CD4-positive, alpha-beta T cell (primary cell): ENCODE measurements around the gene SLC6A18. TPM values are rescaled to one million over a fixed set of nuclear protein-coding genes. Genes with fewer than 3 reads are reported as not detected.
"Not testable (repeated sequence)": the region's sequence is repeated elsewhere in the genome, so short reads cannot be mapped to it uniquely, and the experiment has no call there.

ENCODE experiments used
- ATAC-seq: fragments of 200-7000 bp; cut with Tn5 transposase; one replicate; pipeline ENCODE4 v1.10.0; 2022; ENCODE audit warnings: mild to moderate bottlenecking; ENCODE audit not compliant: poor library complexity
- CTCF ChIA-PET: fragments of 350-600 bp; sonication (Branson Sonifier 250); formaldehyde crosslinking; loops from one replicate; lab custom pipeline; 2021; ENCODE audit warnings: antibody characterized with exemption, inconsistent platforms; lab: Charles Lee
- POLR2A ChIA-PET: fragments of 350-600 bp; sonication (Branson Sonifier 250); formaldehyde crosslinking; loops from one replicate; lab custom pipeline; 2021; ENCODE audit warnings: antibody characterized with exemption, inconsistent platforms; lab: Charles Lee
- DNase-seq, 14 experiments: peaks; one replicate each; pipeline ENCODE4 v3.0.0-alpha.2; 2013 to 2020; ENCODE audit warnings: mixed read lengths in 2 of 14
- H3K27ac ChIP-seq, 2 donors: one replicate each; pipeline versions ENCODE4 v1.5.1 to v1.7.0; 2013; ENCODE audit warnings: low read length in 2 of 2, low read depth in 1 of 2, mild to moderate bottlenecking in 1 of 2
- H3K27me3 ChIP-seq, 2 experiments: 1 replicate in 1 of 2; 2 replicates in 1 of 2; pipeline versions ENCODE4 v1.6.1 to v1.7.0; 2013; ENCODE audit warnings: low read length in 2 of 2, control low read depth in 1 of 2, mild to moderate bottlenecking in 1 of 2, moderate library complexity in 1 of 2; ENCODE audit not compliant: insufficient read depth in 2 of 2, control insufficient read depth in 1 of 2
- H3K36me3 ChIP-seq: one replicate; pipeline ENCODE4 v1.6.1; 2013; ENCODE audit warnings: low read length, control low read depth; ENCODE audit not compliant: insufficient read depth
- H3K4me1 ChIP-seq: one replicate; pipeline ENCODE4 v1.6.1; 2013; ENCODE audit warnings: low read length, control low read depth; ENCODE audit not compliant: insufficient read depth
- H3K4me3 ChIP-seq: one replicate; pipeline ENCODE4 v1.5.1; 2013; ENCODE audit warnings: mild to moderate bottlenecking, low read length, moderate library complexity
- H3K9me3 ChIP-seq, 2 experiments: 1 replicate in 1 of 2; 2 replicates in 1 of 2; pipeline versions ENCODE4 v1.6.1 to v1.7.0; 2013; ENCODE audit warnings: low read length in 2 of 2, mild to moderate bottlenecking in 2 of 2, control low read depth in 1 of 2, moderate library complexity in 1 of 2; ENCODE audit not compliant: control insufficient read depth in 1 of 2, insufficient read depth in 1 of 2
- H3K27ac Mint-ChIP-seq: one replicate; pipeline ENCODE4 v1.8.0; 2020; ENCODE audit warnings: mixed read lengths
- H3K27me3 Mint-ChIP-seq: one replicate; pipeline ENCODE4 v1.8.0; 2021; ENCODE audit warnings: mixed read lengths
- H3K36me3 Mint-ChIP-seq: one replicate; pipeline ENCODE4 v1.8.0; 2021; ENCODE audit warnings: low read depth, mixed read lengths
- H3K4me1 Mint-ChIP-seq: one replicate; pipeline ENCODE4 v1.8.0; 2021; ENCODE audit warnings: low read depth, mixed read lengths
- H3K4me3 Mint-ChIP-seq: one replicate; pipeline ENCODE4 v1.8.0; 2020; ENCODE audit warnings: mild to moderate bottlenecking, mixed read lengths
- H3K9me3 Mint-ChIP-seq: one replicate; pipeline ENCODE4 v1.8.0; 2020; ENCODE audit warnings: mixed read lengths
- intact Hi-C, 2 experiments: fragments of 100-400 bp; cut with DNase I in 1 of 2; cut with micrococcal nuclease in 1 of 2; formaldehyde crosslinking; loops; one replicate each; pipeline versions ENCODE4 v1.15.1 to v1.9.0; 2023 to 2025; cut with DNase I, micrococcal nuclease
- total RNA-seq, 174 experiments: library from RNA in 2 of 174; stranded (reverse) in 2 of 174; gene quantifications; one replicate each; pipeline ENCODE4 v1.2.3 and lab custom pipeline; 2021 to 2026
- TF ChIP-seq, protein P1 (sequence below): fragments of 200-600 bp; IDR thresholded peaks from one replicate; pipeline ENCODE4 v1.8.0; 2022; ENCODE audit warnings: antibody characterized with exemption, mild to moderate bottlenecking

Gene SLC6A18
- total RNA-seq, 2 experiments from 2014 or later = not detected

DNA sequence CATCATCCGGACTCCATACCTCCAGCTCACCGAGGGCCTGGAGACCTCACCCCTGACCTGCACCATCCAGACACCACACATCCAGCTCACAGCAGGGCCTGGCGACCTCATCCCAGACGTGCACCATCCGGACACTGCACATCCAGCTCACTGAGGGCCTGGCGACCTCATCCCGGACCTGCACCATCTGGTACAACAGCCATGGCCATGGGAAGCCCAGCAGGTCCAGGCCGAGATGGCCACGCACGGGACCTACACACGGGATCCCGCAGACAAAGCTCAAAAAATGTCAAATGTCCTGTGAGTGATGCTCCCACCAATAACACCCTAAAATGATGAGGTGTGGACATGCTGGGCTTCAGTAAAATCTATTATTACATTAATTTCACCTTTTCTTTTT, 60.0 kb downstream of the SLC6A18 start:
- H3K36me3 Mint-ChIP-seq = no peaks in the 10 kb centered on the region

DNA sequence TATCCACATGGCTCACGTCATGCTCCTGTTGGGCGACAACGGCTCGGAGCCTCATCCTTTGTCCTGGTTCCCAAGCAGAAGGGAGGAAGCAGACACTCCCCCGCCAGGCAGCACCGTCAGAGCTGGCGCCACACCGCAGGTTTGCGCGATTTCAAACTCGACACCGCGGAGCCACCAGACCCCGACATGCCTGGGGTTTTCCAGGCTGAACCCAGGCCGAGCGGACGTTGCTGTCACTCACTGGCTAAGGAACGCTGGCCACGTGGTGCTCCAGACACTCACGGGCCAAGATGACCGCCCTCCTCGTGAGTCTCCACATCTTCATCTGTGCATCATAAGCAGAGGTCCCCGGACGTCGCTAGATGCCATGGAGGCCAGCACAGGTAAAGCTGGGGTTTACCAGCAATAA, 60.7 kb downstream of the SLC6A18 start:
- Histone ChIP-seq H3K36me3 (no peaks in the 10 kb centered on the region), H3K4me3 (no peak overlapping the region), H3K9me3 (peaks cover 0 to 11% of the 10 kb centered on the region in 2 experiments), H3K27me3 (no peaks in the 10 kb centered on the region), H3K27ac (no peak overlapping the region), H3K4me1 (no peaks in the 10 kb centered on the region)
- DNase-seq (no peak), ATAC-seq (no peak)
- Mint-ChIP-seq H3K4me3 (no peak overlapping the region), H3K9me3 (no peaks in the 10 kb centered on the region), H3K4me1 (no peaks in the 10 kb centered on the region), H3K36me3 (no peaks in the 10 kb centered on the region), H3K27me3 (no peaks in the 10 kb centered on the region), H3K27ac (no peak overlapping the region)
- ChIA-PET CTCF (no interaction called here), POLR2A (interaction anchor here (1.1 kb wide), 1 partner anchor 100 kb away, joined by 3 read pairs; no protein-coding TSS in a partner anchor)
- intact Hi-C loops = no loop called here
- TF ChIP-seq, protein P1, sequence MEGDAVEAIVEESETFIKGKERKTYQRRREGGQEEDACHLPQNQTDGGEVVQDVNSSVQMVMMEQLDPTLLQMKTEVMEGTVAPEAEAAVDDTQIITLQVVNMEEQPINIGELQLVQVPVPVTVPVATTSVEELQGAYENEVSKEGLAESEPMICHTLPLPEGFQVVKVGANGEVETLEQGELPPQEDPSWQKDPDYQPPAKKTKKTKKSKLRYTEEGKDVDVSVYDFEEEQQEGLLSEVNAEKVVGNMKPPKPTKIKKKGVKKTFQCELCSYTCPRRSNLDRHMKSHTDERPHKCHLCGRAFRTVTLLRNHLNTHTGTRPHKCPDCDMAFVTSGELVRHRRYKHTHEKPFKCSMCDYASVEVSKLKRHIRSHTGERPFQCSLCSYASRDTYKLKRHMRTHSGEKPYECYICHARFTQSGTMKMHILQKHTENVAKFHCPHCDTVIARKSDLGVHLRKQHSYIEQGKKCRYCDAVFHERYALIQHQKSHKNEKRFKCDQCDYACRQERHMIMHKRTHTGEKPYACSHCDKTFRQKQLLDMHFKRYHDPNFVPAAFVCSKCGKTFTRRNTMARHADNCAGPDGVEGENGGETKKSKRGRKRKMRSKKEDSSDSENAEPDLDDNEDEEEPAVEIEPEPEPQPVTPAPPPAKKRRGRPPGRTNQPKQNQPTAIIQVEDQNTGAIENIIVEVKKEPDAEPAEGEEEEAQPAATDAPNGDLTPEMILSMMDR = no peak

More for the DNA sequence above, 60.0 kb downstream of the SLC6A18 start:
- no peaks in the 10 kb centered on the region for H3K4me1 Mint-ChIP-seq
- no peaks in the 10 kb centered on the region for H3K36me3 ChIP-seq
- H3K27me3 Mint-ChIP-seq = no peaks in the 10 kb centered on the region
- ChIA-PET POLR2A (interaction anchor here (1.1 kb wide), 1 partner anchor 100 kb away, joined by 3 read pairs; no protein-coding TSS in a partner anchor), CTCF (interaction anchor here (0.7 kb wide), 1 partner anchor 360 kb away, joined by 3 read pairs; no protein-coding TSS in a partner anchor)
- H3K27ac Mint-ChIP-seq = no peak overlapping the region
- H3K4me3 Mint-ChIP-seq = no peak overlapping the region
- no peak for ATAC-seq
- intact Hi-C loops = no loop called here
- H3K4me1 ChIP-seq = no peaks in the 10 kb centered on the region
- TF ChIP-seq, protein P1 = no peak
- no peak overlapping the region for H3K27ac ChIP-seq
- no peaks in the 10 kb centered on the region for H3K27me3 ChIP-seq
- no peak for DNase-seq
- no peak overlapping the region for H3K4me3 ChIP-seq
- H3K9me3 Mint-ChIP-seq = no peaks in the 10 kb centered on the region
- peaks cover 0 to 12% of the 10 kb centered on the region in 2 experiments for H3K9me3 ChIP-seq

DNA sequence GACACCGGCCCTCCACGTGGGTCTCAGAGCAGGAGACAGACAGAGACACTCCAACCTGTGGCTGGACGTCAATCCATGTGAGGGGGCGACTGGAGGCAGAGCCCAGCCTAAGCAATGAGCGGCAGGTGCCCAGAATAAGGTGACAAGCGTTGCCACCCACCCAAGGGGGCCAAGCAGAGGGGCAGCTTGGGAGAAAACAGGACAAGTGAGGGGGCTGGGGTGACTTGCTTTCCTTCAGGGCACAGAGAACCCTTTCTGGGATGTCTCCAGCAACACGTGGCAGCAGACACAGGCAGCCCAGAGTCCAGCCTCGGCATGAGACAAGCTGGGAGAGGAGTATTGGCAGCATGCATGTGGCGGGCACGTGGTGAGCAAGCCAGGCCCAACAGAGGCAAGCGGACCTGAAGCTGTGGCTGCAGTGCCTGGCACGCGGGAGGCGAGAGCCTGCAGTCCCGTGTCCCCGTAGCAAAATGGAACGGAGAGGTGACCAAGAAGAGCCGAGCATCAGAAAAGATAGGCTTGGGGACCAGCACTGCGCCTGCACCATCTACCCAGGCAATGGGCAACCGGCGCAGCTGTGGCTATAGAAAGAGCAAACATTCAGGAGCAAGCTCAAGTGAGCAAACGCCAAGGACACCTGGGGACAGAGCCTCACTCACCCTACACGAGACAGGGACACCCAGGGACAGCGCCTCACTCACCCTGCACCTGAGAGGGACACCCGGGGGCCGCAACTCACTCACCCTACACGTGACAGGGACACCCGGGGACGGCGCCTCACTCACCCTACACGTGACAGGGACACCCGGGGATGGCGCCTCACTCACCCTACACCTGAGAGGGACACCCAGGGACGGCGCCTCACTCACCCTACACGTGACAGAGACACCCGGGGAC, 63.5 kb downstream of the SLC6A18 start:
- ChIA-PET CTCF (no interaction called here), POLR2A (no interaction called here)
- Mint-ChIP-seq H3K27me3 (no peaks in the 10 kb centered on the region), H3K27ac (no peak overlapping the region), H3K9me3 (no peaks in the 10 kb centered on the region), H3K36me3 (no peaks in the 10 kb centered on the region), H3K4me1 (no peaks in the 10 kb centered on the region), H3K4me3 (no peak overlapping the region)
- Histone ChIP-seq H3K4me1 (peaks cover 7% of the 10 kb centered on the region), H3K36me3 (no peaks in the 10 kb centered on the region), H3K27ac (no peak overlapping the region), H3K4me3 (no peak overlapping the region), H3K27me3 (no peaks in the 10 kb centered on the region), H3K9me3 (peaks cover 0 to 11% of the 10 kb centered on the region in 2 experiments)
- TF ChIP-seq, protein P1 = no peak
- DNase-seq (no peak), ATAC-seq (no peak)
- intact Hi-C loops = no loop called here

DNA sequence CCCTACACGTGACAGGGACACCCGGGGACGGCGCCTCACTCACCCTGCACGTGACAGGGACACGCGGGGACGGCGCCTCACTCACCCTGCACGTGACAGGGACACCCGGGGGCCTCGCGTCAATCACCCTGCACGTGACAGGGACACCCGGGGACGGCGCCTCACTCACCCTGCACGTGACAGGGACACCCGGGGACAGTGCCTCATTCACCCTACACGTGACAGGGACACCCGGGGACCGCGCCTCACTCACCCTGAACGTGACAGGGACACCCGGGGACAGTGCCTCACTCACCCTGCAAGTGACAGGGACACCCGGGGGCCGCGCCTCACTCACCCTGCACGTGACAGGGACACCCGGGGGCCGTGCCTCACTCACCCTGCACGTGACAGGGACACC, 64.4 kb downstream of the SLC6A18 start:
- Histone ChIP-seq H3K4me1 (peaks cover 16% of the 10 kb centered on the region), H3K9me3 (peaks cover 0 to 11% of the 10 kb centered on the region in 2 experiments)
- H3K27ac ChIP-seq, H3K4me3 Mint-ChIP-seq, H3K27me3 Mint-ChIP-seq, H3K36me3 ChIP-seq, H3K27ac Mint-ChIP-seq, ATAC-seq, H3K36me3 Mint-ChIP-seq, CTCF ChIA-PET, DNase-seq, H3K4me1 Mint-ChIP-seq, POLR2A ChIA-PET, H3K27me3 ChIP-seq, H3K4me3 ChIP-seq, H3K9me3 Mint-ChIP-seq, intact Hi-C loops: not testable (repeated sequence)

DNA sequence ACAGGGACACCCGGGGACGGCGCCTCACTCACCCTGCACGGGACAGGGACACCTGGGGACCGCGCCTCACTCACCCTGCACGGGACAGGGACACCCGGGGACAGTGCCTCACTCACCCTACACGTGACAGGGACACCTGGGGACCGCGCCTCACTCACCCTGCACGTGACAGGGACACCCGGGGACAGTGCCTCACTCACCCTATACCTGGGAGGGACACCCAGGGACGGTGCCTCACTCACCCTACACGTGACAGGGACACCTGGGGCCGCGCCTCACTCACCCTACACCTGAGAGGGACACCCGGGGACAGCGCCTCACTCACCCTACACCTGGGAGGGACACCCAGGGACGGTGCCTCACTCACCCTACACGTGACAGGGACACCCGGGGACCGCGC, 65.8 kb downstream of the SLC6A18 start:
- ATAC-seq, H3K27me3 ChIP-seq, H3K4me3 ChIP-seq, H3K4me3 Mint-ChIP-seq, H3K9me3 Mint-ChIP-seq, H3K27ac Mint-ChIP-seq, H3K36me3 ChIP-seq, CTCF ChIA-PET, H3K36me3 Mint-ChIP-seq, POLR2A ChIA-PET, DNase-seq, H3K27ac ChIP-seq, H3K27me3 Mint-ChIP-seq, H3K4me1 Mint-ChIP-seq: not testable (repeated sequence)
- intact Hi-C loops = loop anchor here in 1 of 2 experiments (10.0 kb wide), 1 partner anchor 54 kb away; the partner anchor contains the start of gene CLPTM1L
- H3K9me3 ChIP-seq = peaks cover 0 to 11% of the 10 kb centered on the region in 2 experiments
- peaks cover 22% of the 10 kb centered on the region for H3K4me1 ChIP-seq
